ENCODE measurements around the gene CDK7.

DNA sequence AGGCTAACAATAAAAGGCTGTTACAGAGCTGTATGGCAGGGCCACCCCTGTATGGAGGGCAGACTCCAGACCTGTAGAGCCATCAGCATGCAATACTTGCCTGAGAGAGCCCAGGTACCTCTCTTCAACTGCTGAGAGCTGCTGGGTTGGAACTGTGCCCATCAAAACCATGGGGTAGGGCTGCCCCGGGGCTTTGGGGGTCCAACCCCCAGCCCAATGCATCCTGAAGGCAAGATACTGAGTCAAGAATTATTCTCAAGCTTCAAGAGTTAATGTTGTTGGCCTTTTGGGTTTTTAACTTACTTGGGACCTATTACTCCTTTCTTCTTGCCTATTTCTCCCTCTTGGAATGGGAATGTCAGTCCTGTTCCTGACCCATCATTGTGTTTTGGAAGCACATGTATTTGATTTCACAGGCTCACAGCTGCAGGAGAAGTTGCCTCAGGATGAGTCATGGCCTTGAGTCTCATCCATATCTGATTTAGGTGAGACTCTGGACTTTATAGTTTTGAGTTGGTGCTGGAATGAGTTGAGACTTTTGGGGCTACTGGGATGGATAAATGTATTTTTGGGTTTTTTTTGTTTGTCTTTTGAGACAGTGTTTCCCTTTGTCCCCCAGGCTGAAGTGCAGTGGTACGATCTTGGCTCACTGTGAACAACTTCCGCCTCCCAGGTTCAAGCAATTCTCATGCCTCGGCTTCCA, 21.0 kb upstream of the CDK7 start:
- TF ChIP-seq, protein P1, sequence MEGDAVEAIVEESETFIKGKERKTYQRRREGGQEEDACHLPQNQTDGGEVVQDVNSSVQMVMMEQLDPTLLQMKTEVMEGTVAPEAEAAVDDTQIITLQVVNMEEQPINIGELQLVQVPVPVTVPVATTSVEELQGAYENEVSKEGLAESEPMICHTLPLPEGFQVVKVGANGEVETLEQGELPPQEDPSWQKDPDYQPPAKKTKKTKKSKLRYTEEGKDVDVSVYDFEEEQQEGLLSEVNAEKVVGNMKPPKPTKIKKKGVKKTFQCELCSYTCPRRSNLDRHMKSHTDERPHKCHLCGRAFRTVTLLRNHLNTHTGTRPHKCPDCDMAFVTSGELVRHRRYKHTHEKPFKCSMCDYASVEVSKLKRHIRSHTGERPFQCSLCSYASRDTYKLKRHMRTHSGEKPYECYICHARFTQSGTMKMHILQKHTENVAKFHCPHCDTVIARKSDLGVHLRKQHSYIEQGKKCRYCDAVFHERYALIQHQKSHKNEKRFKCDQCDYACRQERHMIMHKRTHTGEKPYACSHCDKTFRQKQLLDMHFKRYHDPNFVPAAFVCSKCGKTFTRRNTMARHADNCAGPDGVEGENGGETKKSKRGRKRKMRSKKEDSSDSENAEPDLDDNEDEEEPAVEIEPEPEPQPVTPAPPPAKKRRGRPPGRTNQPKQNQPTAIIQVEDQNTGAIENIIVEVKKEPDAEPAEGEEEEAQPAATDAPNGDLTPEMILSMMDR (IDR thresholded peaks at IDR 0.05): no peak
- TF ChIP-seq POLR2A (IDR thresholded peaks at IDR 0.05): no peak
